ENCODE measurements around the gene MRPL20.
"Not testable (repeated sequence)": the region's sequence is repeated elsewhere in the genome, so short reads cannot be mapped to it uniquely, and the experiment has no call there.

Gene MRPL20

DNA sequence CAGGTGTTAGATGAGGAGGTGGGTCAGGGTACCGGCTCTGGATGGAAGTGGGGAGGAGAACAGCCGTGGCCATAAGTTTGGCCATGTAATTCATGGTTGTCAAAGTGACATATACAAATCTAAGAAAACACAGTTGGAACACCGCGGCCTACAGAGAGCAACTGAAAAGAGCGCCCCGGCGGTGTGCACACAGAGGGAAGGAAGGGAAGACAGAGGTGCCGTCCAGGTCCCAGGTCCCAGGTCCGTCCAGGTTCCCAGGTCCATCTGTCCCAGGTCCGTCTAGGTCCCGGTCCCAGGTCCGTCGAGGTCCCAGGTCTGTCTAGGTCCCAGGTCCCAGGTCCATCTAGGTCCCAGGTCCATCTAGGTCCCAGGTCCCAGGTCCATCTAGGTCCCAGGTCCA lies 4.5 kb upstream of the MRPL20 start:
- no peak for DNase-seq

DNA sequence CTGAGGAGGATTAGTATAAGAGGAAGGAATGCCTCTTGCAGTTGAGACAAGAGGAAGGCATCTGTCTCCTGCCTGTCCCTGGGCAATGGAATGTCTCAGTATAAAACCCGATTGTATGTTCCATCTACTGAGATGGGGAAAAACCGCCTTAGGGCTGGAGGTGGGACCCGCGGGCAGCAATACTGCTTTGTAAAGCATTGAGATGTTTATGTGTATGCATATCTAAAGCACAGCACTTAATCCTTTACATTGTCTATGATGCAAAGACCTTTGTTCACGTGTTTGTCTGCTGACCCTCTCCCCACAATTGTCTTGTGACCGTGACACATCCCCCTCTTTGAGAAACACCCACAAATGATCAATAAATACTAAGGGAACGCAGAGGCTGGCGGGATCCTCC lies 3.1 kb upstream of the MRPL20 start:
- DNase-seq: not testable (repeated sequence)

DNA sequence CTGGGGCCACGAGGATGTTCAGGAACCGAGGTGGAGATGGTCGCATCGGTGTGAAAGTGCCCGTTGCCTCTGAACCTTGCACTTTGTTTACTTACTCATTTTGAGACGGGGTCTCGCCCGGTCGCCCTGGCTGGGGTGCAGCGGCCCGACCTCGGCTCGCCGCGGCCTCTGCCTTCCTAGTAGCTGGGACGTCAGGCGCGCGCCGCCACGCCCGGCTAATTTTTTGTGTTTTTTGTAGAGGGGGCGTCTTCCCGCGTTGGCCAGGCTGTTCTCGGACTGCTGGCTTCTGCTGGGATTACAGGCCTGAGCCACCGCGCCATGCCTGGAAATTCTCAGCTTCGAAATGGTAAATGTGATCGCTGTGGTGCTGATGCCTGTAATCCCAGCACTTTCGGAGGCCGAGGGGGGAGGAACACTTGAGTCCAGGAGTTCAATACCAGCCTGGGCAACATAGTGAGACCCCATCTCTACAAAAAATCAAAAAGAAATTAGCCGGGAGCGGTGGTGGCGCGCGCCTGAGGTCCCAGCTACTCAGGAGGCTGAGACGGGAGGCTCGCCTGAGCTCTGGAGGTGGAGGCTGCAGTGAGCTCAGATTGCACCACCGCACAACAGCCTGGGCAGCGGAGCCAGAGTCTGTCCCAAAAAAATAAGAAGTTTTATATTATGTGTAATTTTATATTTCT lies 684 bp upstream of the MRPL20 start:
- DNase-seq: no peak

DNA sequence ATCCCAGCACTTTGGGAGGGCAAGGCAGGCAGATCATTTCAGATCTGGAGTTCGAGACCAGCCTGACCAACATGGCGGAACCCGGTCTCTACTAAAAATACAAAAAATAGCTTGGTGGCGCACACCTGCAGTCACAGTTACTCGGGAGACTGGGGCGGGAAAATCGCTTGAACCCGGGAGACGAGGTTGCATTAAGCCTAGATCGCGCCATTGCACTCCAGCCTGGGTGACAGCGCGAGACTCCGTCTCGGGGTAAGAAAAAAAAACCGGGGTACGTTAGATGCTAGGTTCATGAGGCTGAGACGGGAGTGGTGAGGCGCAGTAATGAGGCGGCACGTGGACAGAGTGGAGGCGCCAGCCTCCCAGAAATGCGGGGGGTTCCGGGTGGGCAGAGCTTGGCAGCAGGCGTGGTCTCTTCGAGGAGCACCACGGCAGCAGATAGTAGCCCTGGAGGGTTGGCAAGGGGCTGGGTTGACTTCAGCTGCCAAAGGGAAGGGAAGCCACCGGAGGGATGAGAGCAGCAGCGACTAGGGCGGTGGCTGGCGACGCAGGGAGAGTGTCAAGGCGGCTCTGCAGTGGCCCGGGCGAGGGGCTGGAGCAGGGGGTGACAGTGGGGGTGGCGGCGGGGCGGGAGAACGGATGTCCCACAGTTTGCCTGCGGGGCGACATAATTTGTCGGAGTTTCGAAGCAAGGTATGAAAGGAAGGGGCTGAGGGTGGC lies 832 bp downstream of the MRPL20 start:
- no peak for DNase-seq

DNA sequence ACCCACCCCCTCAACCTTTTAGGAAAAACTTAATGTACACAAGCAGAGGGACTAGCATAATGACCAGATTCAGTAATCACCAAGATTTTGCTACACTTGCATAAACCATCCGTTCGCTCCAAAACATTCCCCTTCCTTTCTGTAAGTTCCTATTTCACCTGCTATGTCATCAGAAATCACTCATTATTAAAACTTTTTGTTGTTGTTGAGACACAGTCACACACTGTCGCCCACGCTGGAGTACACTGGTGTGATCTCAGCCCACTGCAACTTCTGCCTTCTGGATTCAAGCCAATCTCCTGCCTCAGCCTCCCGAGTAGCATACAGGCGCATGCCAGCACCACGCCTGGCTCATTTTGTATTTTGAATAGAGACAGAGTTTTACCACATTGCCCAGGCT lies 3.4 kb downstream of the MRPL20 start:
- DNase-seq: no peak

DNA sequence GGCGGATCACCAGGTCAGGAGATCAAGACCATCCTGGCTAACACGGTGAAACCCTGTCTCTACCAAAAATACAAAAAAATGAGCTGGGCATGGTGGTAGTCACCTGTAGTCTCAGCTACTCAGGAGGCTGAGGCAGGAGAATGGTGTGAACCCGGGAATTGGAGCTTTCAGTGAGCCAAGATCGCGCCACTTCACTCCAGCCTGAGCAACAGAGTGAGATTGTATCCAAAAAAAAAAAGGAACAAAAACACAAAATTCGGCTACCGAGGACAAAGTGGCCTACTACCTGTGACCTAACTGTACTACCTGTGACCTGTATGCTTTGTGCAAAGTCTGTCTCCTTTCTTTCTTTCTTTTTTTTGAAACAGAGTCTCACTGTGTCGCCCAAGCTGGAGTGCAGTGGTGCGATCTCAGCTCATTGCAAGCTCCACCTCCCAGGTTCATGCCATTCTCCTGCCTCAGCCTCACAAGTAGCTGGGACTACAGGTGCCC lies 4.1 kb downstream of the MRPL20 start:
- DNase-seq: not testable (repeated sequence)

DNA sequence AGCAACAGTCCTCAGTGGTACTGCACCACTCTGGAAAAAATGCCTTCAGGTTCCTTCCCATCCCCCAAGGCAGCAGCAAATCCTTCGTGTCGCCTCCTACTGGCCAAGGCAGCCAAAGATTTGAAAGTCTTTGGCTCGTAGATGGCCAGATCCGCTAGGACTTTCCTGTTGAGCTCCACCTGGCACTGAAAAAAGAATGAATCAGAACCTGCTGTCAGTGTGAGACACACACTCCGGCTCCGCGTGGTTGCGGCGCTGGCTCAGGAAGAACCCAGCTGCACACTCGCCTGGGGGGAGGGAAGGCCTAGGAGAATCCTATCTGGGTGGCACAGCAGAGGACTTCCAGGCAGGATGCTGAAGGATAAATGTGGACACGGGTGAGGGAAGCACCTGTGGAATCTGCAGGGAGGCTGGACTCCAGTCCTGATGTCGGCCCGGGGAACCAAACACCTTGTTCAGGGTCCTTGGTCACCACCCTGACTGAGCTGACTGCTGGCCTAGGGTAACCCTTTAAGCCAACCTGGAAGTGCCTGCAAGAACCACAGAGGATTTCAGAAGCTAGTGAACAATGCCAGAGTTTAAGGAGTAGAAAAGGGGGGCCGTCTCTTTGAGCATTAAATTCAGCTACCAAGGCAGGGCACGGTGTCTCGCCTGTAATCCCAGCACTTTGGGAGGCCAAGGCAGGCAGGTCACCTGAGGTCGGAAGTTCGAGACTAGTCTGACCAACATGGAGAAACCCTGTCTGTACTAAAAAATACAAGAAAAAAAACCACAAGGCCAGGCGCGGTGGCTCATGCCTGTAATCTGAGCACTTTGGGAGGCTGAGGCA lies 4.8 kb downstream of the MRPL20 start:
- peak in 2 of 58 donors; percentile 2 to 29 for DNase-seq

DNA sequence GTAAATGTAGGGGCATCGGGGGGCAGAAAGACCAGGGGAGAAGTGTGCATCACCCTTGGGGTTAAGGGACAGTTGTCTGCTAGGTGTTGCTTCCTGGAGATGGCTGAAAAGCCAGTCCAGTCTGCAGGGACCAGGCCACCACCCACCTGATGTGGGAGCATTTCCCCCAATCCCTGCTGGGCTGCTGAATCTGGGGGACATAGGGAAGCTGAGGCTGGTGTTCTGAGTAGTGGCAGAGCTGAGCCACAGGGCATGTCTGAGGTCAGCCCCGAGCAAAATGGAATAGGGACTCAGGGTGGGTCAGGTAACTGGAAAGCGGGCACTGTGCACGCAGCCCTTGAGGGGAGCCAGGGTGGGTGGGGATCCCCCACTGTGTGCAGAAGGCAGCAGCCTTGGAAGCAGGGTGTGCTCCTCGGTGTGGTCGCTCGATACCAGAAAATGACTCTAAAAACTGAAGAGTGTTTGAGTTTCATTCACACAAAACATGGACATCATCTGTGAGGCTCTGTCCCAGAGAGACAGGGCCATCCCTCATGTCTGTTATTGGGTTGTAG lies 5.6 kb downstream of the MRPL20 start:
- no peak for DNase-seq

DNA sequence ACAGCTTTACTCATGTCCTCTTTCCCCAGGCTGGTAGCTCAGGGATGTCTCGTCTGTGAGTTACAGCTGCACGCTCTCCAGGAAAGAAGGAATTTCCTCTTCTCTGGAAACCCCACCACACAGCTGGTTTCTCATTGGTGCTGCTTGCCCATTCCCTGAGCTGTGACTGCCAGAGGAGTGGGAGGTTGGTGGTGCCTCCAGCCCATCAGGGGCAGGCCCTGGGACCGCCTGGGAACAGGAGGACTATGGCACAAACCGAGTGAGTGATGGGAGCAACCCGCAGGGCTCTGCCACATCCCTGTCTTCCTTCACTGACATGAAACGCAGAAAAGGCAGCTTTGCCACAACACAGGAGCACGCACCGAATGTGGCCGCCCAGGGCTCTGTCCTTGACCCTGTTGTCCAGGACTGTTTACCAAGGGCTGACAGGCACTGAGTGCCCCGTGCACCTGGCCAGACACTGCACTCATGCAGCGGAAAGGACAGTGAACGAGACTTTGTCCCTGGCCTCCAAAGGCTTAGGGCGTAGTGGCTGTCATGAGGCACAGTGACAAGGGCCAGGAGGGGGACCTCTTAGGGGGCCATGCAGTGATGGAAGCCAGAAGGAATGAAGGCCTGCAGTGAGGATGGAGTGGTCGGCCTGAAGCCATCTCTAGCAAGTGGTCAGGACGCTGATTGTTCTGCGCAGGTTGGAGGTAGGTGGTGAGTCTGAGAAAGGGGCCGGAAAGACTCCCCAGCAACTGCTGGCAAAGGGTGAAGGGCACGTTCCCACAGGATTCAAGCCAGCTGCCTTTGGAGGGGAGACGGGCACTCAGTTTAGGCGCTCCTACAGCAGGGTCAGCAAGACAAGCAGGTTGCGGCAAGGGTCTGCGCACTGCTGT lies 6.3 kb downstream of the MRPL20 start:
- no peak for DNase-seq

DNA sequence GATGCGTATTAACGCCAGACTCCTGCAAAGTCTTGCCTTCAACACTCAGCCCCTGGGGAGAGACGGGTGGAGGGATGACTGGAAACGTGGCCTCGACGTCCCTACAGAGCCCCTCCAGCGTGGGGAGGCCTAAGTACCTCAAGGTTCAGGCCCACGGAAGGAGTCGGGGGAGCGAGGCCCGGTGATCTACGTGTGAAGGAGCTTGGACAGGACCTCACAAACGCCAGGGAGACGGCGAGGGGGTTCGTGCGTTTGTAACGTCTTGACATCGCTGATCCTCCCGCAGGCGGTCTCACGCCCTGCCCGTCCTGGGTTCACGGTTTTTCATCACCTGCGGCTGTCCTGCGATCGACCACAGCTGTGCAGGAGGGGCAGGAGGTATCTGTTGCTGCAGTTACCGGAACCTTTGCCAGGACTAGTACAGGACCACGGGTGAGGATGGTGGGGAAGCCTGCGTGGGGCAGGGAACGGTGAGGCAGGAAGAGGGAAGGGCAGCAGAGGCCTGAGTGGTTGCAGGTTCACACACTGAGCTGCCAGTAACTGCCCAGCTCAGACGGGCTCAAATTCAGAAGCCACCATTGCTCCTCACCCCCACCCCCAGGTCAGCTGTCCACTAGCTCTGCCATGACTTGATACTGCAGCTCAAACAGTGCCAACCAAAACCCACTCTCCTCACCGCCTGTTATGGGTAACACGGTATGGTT lies 7.1 kb downstream of the MRPL20 start:
- no peak for DNase-seq

DNA sequence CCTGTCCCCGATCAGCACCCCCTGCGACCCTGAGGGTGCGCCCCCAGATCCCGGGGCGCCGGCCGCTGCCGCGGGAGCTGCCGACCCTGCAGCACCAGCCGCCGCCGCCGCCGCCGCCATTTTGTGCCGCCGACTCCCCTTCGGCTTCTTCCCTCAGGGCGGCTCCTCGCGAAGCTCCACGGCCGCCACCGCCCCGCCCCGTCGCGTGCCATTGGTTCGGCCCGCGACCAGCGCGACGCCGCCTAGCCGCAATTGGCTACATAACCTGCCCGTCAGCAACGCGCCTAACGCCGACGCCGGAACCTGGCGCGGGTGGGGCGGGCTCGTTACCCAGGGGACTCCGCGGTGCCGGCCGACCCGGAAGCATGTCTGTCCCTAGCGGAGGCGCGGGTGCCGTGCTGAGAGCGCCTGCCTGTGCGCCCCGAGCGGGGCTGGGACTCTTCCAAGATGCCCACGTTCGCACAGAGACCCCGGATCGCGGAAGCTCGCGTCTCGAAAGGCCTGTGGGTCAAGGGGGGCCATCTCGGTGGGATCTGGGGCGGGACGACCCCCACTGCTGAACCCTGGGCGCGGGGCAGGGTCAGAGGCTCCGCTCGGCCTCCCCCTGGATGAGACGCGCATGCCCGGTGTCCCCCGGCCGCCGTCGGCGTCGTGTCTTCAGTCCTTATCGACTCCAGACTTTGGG lies 7.8 kb downstream of the MRPL20 start, which contains the start of gene CCNL2:
CCNL2 (minus strand) TSS at position 149 of the 685 bp plus-strand sequence; CDS start at position 120, 29 bp downstream.
- peak; percentile 83 to 98 (median 96) for DNase-seq

DNA sequence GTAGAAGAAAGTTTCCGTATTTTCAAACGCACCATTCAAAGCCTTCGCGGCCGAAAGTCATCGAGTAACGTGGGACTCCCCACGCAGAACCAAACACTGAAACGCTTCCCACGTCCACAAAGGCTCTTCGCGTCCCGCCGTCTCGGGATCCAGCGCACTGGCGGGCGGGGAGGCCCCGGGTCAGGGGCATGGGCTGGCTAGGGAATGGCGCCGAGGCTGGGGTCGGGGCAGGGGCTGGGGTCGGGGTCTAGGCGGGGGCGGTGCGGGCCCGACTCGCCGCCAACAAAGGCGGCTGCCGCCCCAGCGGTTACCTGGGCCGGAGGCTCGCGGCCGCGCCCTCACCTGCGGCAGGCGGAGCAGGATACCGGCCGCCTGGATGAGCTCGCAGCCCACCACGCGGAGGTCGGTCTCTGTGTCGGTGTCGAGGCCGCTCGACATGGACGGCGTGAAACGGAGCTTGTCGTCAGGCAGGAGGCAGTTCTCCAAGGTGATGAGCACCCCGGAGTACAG lies 8.4 kb downstream of the MRPL20 start:
- no peak for DNase-seq

DNA sequence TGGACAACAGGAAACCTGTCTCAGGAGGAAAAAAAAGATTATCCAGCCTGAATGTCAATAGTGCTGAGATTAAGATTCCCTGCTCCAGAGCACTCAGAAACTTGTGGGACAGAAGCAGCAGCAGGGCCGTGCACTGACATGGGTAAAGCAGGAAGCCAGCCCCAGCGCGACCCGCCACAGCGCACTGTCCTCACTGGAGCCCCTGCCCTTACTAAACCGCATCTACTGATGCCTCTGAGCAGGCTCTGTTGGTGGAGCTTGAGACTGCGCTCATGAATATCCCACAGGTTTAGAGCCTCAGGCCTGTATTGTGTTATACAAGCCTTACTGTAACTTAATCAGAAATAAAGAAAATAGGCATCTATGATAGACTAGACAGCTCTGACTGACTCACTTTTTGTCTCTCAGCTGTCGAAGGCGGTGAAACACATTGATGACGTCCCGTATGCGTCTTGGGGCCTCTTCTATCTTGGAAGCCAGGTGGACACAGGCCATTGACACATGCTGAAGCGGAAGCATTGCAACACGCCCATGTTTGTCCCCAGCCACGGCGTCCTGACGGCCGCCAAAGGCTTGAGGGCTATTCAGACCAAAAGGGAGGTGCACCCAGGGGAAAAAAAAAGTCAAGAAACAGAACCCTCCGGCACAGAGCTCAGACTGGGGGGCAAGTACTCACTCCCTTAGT lies 9.1 kb downstream of the MRPL20 start:
- DNase-seq: no peak

DNA sequence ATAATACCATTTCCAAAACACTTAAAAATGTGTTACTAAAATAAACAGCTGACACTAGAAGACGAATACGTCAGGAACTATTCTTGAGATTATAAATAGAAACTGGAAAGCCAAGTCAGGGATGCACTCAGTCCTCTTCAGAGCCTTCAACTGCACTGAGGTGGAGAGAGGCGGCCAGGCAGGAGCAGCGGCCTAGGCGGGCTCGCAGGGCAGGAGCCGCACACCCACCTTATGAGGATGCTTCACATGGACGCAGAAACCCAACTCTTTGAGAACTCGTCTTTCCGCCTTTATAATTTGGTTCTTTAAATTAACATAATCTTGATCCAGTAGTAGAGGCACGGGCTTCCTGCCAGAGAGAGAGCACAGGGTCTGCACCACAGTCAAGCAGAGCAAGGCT lies 11.9 kb downstream of the MRPL20 start:
- DNase-seq: no peak

DNA sequence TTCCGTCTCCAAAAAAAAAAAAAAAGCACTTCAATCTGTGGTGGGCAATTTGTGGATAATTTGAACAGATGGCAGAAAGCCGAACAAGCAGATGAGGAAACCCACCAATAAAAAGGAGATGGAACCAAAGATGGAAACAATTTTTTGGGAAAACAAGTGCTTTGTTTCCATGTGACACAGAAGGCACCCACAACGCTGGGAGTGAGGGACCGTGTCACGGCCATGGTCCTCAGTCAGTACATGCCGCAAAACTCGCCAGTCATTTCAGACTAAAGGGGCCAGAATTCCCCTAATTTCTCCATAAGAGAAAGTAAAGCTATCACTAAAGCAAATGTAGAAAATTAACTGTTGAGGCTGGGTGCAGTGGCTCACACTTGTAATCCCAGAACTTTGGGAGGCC lies 13.0 kb downstream of the MRPL20 start:
- DNase-seq: no peak

DNA sequence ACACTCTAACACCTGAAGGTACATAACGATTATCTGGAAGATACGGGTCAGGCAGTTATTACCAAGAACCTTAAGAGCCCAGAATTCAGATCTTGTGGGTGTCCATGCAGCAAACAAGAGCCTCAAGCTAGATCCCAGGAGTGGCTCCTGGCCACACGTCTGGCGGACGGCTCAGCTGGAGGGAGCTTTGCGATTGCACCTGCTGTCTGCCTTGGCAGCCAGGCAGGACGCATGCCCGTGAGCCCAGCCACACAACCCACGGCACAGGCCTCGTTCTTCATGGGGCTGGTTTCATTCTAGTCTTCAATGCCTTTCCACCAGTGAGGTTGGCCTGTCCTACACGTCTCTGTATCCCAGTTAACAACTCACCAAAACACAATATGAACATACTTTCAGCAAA lies 13.7 kb downstream of the MRPL20 start:
- no peak for DNase-seq

DNA sequence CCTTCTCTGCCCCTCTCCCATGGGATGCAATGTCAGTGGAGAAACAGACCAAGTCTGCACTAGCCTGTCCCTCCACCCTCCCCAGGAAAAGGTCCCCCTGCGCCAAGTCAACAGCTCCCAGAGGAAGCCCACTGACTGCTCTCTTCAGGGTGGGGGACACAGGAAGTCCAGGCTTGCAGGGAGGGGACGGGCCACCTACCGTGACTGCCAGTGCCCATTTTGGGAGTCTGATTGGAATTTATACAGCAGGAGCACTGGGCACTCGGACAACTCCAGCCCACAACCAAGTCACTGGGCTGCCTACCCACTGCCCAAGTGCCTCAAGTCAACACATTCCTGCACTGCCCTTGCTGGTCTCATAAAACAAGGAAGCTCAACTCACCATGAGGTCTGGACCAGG lies 14.1 kb downstream of the MRPL20 start:
- DNase-seq: no peak

DNA sequence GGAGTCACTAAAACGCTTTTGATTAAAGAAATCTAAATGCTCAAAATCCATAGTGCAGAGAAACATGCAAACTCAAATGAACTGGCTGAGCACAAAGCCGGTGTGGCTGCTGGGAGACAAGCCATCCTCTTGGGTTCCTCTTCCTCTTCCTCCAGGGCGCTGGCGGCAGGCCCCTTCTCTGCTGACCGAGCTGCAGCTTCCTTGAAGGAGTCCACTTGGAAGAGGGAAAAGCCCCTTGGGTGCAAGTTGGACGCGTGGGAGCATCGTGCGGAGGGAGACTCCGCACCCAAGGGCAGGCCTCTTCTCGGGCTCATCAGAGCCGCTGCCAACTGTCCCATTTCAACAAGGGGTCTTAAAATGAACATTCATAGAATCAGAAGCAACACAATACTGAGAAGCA lies 15.9 kb downstream of the MRPL20 start:
- DNase-seq: no peak
